ENCODE results near the gene CEND1. TPM values are rescaled to one million over a fixed set of nuclear protein-coding genes. Genes with fewer than 3 reads are reported as not detected.

The CEND1 gene
- total and polyA plus RNA-seq, 2 donors (not counting 1 experiment from before 2014, with no cell fraction given): 0.25 to 1.3 TPM

- Histone ChIP-seq H3K27ac (ENCODE audit: insufficient read depth, low read length) (no peak overlapping the region), H3K9ac (ENCODE audit: insufficient read depth, low read length) (no peak overlapping the region), H3K27me3 (ENCODE audit: control insufficient read depth, insufficient read depth, low read length) (no peaks in the 10 kb centered on the region), H3K4me2 (ENCODE audit: extremely low read depth, insufficient read depth, low read length) (no peak overlapping the region), H3K4me3 (replicated peaks in 1 of 4; ENCODE audit: control extremely low read depth in 1 of 4, insufficient read depth in 1 of 4, low read depth in 3 of 4, low read length in 4 of 4) (no peak overlapping the region), H3K79me2 (ENCODE audit: control insufficient read depth, insufficient read depth, low read length) (peaks cover 17% of the 10 kb centered on the region), H3K4me1 (ENCODE audit: control insufficient read depth, extremely low read depth, insufficient read depth, low read length) (peaks cover 7% of the 10 kb centered on the region), H3K9me3 (ENCODE audit: control insufficient read depth, insufficient read depth, low read depth, low read length) (no peaks in the 10 kb centered on the region), H3K36me3 (ENCODE audit: control insufficient read depth, insufficient read depth, low read length) (peaks cover 13% of the 10 kb centered on the region), H2AFZ (ENCODE audit: low read length) (no peak overlapping the region), H4K20me1 (ENCODE audit: control insufficient read depth, extremely low read depth, insufficient read depth, low read length) (no peaks in the 10 kb centered on the region)
- DNase-seq (ENCODE audit: low read depth in 2 of 2): no peak
- TF ChIP-seq CTCF (conservative IDR thresholded peaks at IDR 0.05 in 1 of 2, IDR thresholded peaks at IDR 0.05 in 1 of 2; ENCODE audit: low read depth in 1 of 2, low read length in 2 of 2) (no peak), EZH2 (IDR thresholded peaks at IDR 0.05; ENCODE audit: low read length, missing control alignments) (no peak)
Observed at GRCh38 chr11:793556-793955, 3.7 kb upstream of the CEND1 start.

- no peak overlapping the region for H3K9ac ChIP-seq (ENCODE audit: insufficient read depth, low read length)
- H4K20me1 ChIP-seq (ENCODE audit: control insufficient read depth, extremely low read depth, insufficient read depth, low read length): no peaks in the 10 kb centered on the region
- H2AFZ ChIP-seq (ENCODE audit: low read length): no peak overlapping the region
- no peaks in the 10 kb centered on the region for H3K9me3 ChIP-seq (ENCODE audit: control insufficient read depth, insufficient read depth, low read depth, low read length)
- H3K4me3 ChIP-seq (replicated peaks in 1 of 4; ENCODE audit: control extremely low read depth in 1 of 4, insufficient read depth in 1 of 4, low read depth in 3 of 4, low read length in 4 of 4): no peak overlapping the region
- H3K4me2 ChIP-seq (ENCODE audit: extremely low read depth, insufficient read depth, low read length): no peak overlapping the region
- no peak for TF ChIP-seq EZH2 (IDR thresholded peaks at IDR 0.05; ENCODE audit: low read length, missing control alignments)
- no peak for TF ChIP-seq CTCF (conservative IDR thresholded peaks at IDR 0.05 in 1 of 2, IDR thresholded peaks at IDR 0.05 in 1 of 2; ENCODE audit: low read depth in 1 of 2, low read length in 2 of 2)
- peaks cover 17% of the 10 kb centered on the region for H3K79me2 ChIP-seq (ENCODE audit: control insufficient read depth, insufficient read depth, low read length)
- no peaks in the 10 kb centered on the region for H3K27me3 ChIP-seq (ENCODE audit: control insufficient read depth, insufficient read depth, low read length)
- DNase-seq (ENCODE audit: low read depth in 2 of 2): no peak
- no peak overlapping the region for H3K27ac ChIP-seq (ENCODE audit: insufficient read depth, low read length)
- H3K4me1 ChIP-seq (ENCODE audit: control insufficient read depth, extremely low read depth, insufficient read depth, low read length): peaks cover 7% of the 10 kb centered on the region
- H3K36me3 ChIP-seq (ENCODE audit: control insufficient read depth, insufficient read depth, low read length): peaks cover 13% of the 10 kb centered on the region
Observed at GRCh38 chr11:792873-793272, 3.0 kb upstream of the CEND1 start.

GRCh38 chr11:792535-792821 is 2.6 kb upstream of the CEND1 start:
- no peak overlapping the region for H3K4me2 ChIP-seq (ENCODE audit: extremely low read depth, insufficient read depth, low read length)
- no peak overlapping the region for H2AFZ ChIP-seq (ENCODE audit: low read length)
- H3K27me3 ChIP-seq (ENCODE audit: control insufficient read depth, insufficient read depth, low read length): no peaks in the 10 kb centered on the region
- no peak for DNase-seq (ENCODE audit: low read depth in 2 of 2)
- H3K27ac ChIP-seq (ENCODE audit: insufficient read depth, low read length): no peak overlapping the region
- peaks cover 13% of the 10 kb centered on the region for H3K36me3 ChIP-seq (ENCODE audit: control insufficient read depth, insufficient read depth, low read length)
- no peak for TF ChIP-seq EZH2 (IDR thresholded peaks at IDR 0.05; ENCODE audit: low read length, missing control alignments)
- no peak for TF ChIP-seq CTCF (conservative IDR thresholded peaks at IDR 0.05 in 1 of 2, IDR thresholded peaks at IDR 0.05 in 1 of 2; ENCODE audit: low read depth in 1 of 2, low read length in 2 of 2)
- no peak overlapping the region for H3K9ac ChIP-seq (ENCODE audit: insufficient read depth, low read length)
- H3K4me1 ChIP-seq (ENCODE audit: control insufficient read depth, extremely low read depth, insufficient read depth, low read length): peaks cover 7% of the 10 kb centered on the region
- no peaks in the 10 kb centered on the region for H3K9me3 ChIP-seq (ENCODE audit: control insufficient read depth, insufficient read depth, low read depth, low read length)
- H4K20me1 ChIP-seq (ENCODE audit: control insufficient read depth, extremely low read depth, insufficient read depth, low read length): no peaks in the 10 kb centered on the region
- H3K79me2 ChIP-seq (ENCODE audit: control insufficient read depth, insufficient read depth, low read length): peaks cover 17% of the 10 kb centered on the region
- no peak overlapping the region for H3K4me3 ChIP-seq (replicated peaks in 1 of 4; ENCODE audit: control extremely low read depth in 1 of 4, insufficient read depth in 1 of 4, low read depth in 3 of 4, low read length in 4 of 4)
